ENCODE results near the gene HBE1.
"Not testable (repeated sequence)": the region's sequence is repeated elsewhere in the genome, so short reads cannot be mapped to it uniquely, and the experiment has no call there.

HBE1 gene

GRCh38 chr11:5266609-5267008 is 3.1 kb downstream of the HBE1 start:
- H3K27ac Mint-ChIP-seq, result no peak overlapping the region
- H3K27me3 Mint-ChIP-seq (ENCODE audit: low read depth, poor library complexity), result peaks cover 6% of the 10 kb centered on the region
- TF ChIP-seq CTCF (IDR thresholded peaks at IDR 0.05), result no peak
- H3K4me1 Mint-ChIP-seq, result peaks cover 19% of the 10 kb centered on the region
- H3K36me3 Mint-ChIP-seq (ENCODE audit: low read depth), result no peaks in the 10 kb centered on the region
- H3K9me3 Mint-ChIP-seq, result peaks cover 9% of the 10 kb centered on the region
- no peak overlapping the region for H3K4me3 Mint-ChIP-seq
- no peak for DNase-seq

DNA sequence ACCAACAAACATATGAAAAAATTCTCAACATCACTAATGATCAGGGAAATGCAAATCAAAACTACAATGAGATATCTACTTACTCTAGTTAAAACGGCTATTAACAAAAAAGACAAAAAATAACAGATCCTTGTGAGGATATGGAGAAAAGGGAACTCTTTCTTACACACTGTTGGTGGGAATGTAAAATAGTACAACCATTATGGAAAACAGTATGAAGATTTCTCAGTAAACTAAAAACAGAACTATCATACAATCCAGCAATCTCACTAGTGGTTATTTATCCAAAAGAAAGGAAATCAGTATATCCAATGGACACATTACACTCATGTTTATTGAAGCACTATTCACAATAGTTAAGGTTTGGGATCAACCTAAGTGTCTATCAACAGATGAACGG is 3.9 kb downstream of the HBE1 start:
- H3K27me3 Mint-ChIP-seq (ENCODE audit: low read depth, poor library complexity), result peaks cover 6% of the 10 kb centered on the region
- TF ChIP-seq CTCF (IDR thresholded peaks at IDR 0.05), result no peak
- no peak overlapping the region for H3K4me3 Mint-ChIP-seq
- peaks cover 16% of the 10 kb centered on the region for H3K9me3 Mint-ChIP-seq
- H3K36me3 Mint-ChIP-seq (ENCODE audit: low read depth), result no peaks in the 10 kb centered on the region
- H3K4me1 Mint-ChIP-seq, result peaks cover 19% of the 10 kb centered on the region
- DNase-seq, result no peak
- no peak overlapping the region for H3K27ac Mint-ChIP-seq

- H3K36me3 Mint-ChIP-seq (ENCODE audit: low read depth), result peaks cover 7% of the 10 kb centered on the region
- peaks cover 17% of the 10 kb centered on the region for H3K4me1 Mint-ChIP-seq
- peak; percentile 21 for DNase-seq
- no peak for TF ChIP-seq CTCF (IDR thresholded peaks at IDR 0.05)
- H3K27ac Mint-ChIP-seq, result peak overlapping the region; percentile 54
- peaks cover 38% of the 10 kb centered on the region for H3K9me3 Mint-ChIP-seq
- peaks cover 2% of the 10 kb centered on the region for H3K27me3 Mint-ChIP-seq (ENCODE audit: low read depth, poor library complexity)
- no peak overlapping the region for H3K4me3 Mint-ChIP-seq
Measured at GRCh38 chr11:5258543-5259262, 11.0 kb downstream of the HBE1 start.

- no peak for TF ChIP-seq CTCF (IDR thresholded peaks at IDR 0.05)
- no peak for DNase-seq
- Mint-ChIP-seq H3K27me3 (ENCODE audit: low read depth, poor library complexity) (peaks cover 2% of the 10 kb centered on the region), H3K36me3 (ENCODE audit: low read depth) (peaks cover 7% of the 10 kb centered on the region), H3K9me3 (peaks cover 36% of the 10 kb centered on the region), H3K4me1 (peaks cover 24% of the 10 kb centered on the region), H3K27ac (no peak overlapping the region), H3K4me3 (no peak overlapping the region)
Measured at GRCh38 chr11:5257296-5257695, 12.4 kb downstream of the HBE1 start.

DNA sequence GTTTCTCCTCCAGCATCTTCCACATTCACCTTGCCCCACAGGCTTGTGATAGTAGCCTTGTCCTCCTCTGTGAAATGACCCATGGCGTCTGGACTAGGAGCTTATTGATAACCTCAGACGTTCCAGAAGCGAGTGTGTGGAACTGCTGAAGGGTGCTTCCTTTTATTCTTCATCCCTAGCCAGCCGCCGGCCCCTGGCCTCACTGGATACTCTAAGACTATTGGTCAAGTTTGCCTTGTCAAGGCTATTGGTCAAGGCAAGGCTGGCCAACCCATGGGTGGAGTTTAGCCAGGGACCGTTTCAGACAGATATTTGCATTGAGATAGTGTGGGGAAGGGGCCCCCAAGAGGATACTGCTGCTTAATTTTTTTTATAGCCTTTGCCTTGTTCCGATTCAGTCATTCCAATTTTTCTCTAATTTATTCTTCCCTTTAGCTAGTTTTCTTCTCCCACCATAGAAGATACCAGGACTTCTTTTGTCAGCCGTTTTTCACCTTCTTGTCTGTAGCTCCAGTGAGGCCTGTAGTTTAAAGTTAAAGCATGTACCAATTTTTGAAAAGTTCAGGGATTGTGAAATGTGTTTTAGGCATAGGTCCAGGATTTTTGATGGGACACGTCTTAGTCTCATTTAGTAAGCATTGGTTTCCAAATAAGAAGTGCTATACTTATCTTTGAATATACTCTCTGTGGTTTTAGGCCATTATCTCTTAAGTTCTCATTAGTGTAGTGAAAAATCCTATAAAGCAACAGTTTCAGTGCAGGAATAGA is 14.9 kb downstream of the HBE1 start, which contains the start of gene HBG2:
TSS of gene HBG2 (minus strand) at position 136 of the 768 bp plus-strand sequence. CDS start at position 83, 53 bp downstream.
- not testable (repeated sequence) for H3K27me3 Mint-ChIP-seq (ENCODE audit: low read depth, poor library complexity); H3K36me3 Mint-ChIP-seq (ENCODE audit: low read depth); DNase-seq; H3K27ac Mint-ChIP-seq; H3K4me3 Mint-ChIP-seq
- Mint-ChIP-seq H3K4me1 (peaks cover 26% of the 10 kb centered on the region), H3K9me3 (peaks cover 12% of the 10 kb centered on the region)

DNA sequence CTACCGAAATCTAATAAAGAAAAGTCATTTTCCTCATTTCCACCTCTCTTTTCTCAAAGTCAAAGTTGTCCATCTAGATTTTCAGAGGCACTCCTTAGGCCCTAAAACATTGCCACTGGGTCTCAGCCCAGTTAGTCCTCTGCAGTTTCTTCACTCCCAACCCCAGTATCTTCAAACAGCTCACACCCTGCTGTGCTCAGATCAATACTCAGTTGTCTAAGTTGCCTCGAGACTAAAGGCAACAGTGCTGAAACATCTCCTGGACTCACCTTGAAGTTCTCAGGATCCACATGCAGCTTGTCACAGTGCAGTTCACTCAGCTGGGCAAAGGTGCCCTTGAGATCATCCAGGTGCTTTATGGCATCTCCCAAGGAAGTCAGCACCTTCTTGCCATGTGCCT is 15.7 kb downstream of the HBE1 start:
- DNase-seq; H3K36me3 Mint-ChIP-seq (ENCODE audit: low read depth); H3K4me3 Mint-ChIP-seq; H3K27me3 Mint-ChIP-seq (ENCODE audit: low read depth, poor library complexity); H3K9me3 Mint-ChIP-seq; H3K27ac Mint-ChIP-seq: not testable (repeated sequence)
- H3K4me1 Mint-ChIP-seq, result peaks cover 26% of the 10 kb centered on the region

DNA sequence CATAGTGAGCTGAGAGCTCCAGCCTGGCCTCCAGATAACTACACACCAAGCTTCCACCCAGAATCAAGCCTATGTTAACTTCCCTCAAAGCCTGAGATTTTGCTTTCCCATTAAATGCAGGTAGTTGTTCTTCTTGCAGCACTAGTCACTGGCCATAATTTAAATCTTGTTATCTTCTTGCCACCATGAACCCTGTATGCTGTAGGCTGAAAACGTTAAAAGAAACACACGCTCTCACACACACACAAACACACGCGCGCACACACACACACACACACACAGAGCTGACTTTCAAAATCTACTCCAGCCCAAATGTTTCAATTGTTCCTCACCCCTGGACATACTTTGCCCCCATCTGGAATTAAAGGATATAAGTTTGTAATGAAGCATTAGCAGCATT is 16.3 kb downstream of the HBE1 start:
- not testable (repeated sequence) for DNase-seq; H3K36me3 Mint-ChIP-seq (ENCODE audit: low read depth); H3K9me3 Mint-ChIP-seq; H3K27ac Mint-ChIP-seq; H3K4me3 Mint-ChIP-seq; H3K27me3 Mint-ChIP-seq (ENCODE audit: low read depth, poor library complexity)
- peaks cover 20% of the 10 kb centered on the region for H3K4me1 Mint-ChIP-seq
